Endothelial cell of umbilical vein (primary cell): Measurements from ENCODE around the gene RNASEH2A. TPM values are rescaled to one million over a fixed set of nuclear protein-coding genes. Genes with fewer than 3 reads are reported as not detected.

Experiments used
- BruUV-seq: library from RNA; stranded (reverse); fragments of 400-500 nt; replicated peaks from 2 replicates; lab custom pipeline; 2021; lab: Mats Ljungman, UMichigan
- CTCF ChIA-PET: fragments of 300-600, 350-600 bp; sonication (Branson Sonifier 250); formaldehyde crosslinking; loops from one replicate; lab custom pipeline; 2021; ENCODE audit warnings: antibody characterized with exemption, inconsistent platforms; lab: Charles Lee
- POLR2A ChIA-PET: fragments of 300-600, 350-600 bp; sonication (Branson Sonifier 250); formaldehyde crosslinking; loops from one replicate; lab custom pipeline; 2021; ENCODE audit warnings: antibody characterized with exemption, inconsistent platforms; lab: Charles Lee
- DNase-seq: peaks from one replicate; pipeline ENCODE4 v3.0.0-alpha.2; 2011; ENCODE audit warnings: low read depth, low spot score
- FAIRE-seq: peaks from 2 replicates; lab custom pipeline; 2011; peaks lifted over from hg19 to GRCh38; lab: Jason Lieb, UNC
- H2AFZ ChIP-seq: 2 replicates; pipeline ENCODE4 v1.6.0; 2012; ENCODE audit warnings: low read depth, low read length, control low read depth, inconsistent platforms
- H3K27ac ChIP-seq: 2 replicates; pipeline ENCODE4 v1.5.1; 2011; ENCODE audit warnings: low read depth, mild to moderate bottlenecking, control low read depth, low read length, moderate library complexity; ENCODE audit not compliant: insufficient read depth
- H3K27me3 ChIP-seq, 2 experiments: 2 replicates each; pipeline versions ENCODE4 v1.6.0 to v1.6.1; 2011; ENCODE audit warnings: low read length in 2 of 2, mixed read lengths in 1 of 2; ENCODE audit not compliant: control insufficient read depth in 2 of 2, insufficient read depth in 2 of 2
- H3K36me3 ChIP-seq, 2 experiments: 2 replicates in 1 of 2; 3 replicates in 1 of 2; pipeline ENCODE4 v1.5.1; 2011; ENCODE audit warnings: low read length in 2 of 2, mild to moderate bottlenecking in 1 of 2, moderate library complexity in 1 of 2; ENCODE audit not compliant: control insufficient read depth in 2 of 2, insufficient read depth in 2 of 2; ENCODE audit errors: extremely low read depth in 1 of 2
- H3K4me1 ChIP-seq: 3 replicates; pipeline ENCODE4 v1.5.1; 2011; ENCODE audit warnings: mild to moderate bottlenecking, low read length; ENCODE audit not compliant: control insufficient read depth, insufficient read depth; ENCODE audit errors: extremely low read depth
- H3K4me2 ChIP-seq: 2 replicates; pipeline ENCODE4 v1.6.1; 2011; ENCODE audit warnings: low read length, control low read depth, mixed read lengths; ENCODE audit not compliant: insufficient read depth
- H3K4me3 ChIP-seq, 3 experiments: fragments of 200-600 bp in 1 of 3; sonication (generic), shearing (Covaris generic) in 1 of 3; replicated peaks in 1 of 3; 2 replicates each; pipeline ENCODE4 v1.5.1; 2011 to 2016; ENCODE audit warnings: control low read depth in 3 of 3, low read length in 3 of 3, mild to moderate bottlenecking in 2 of 3, inconsistent platforms in 1 of 3, low read depth in 1 of 3, moderate library complexity in 1 of 3; ENCODE audit not compliant: insufficient read depth in 1 of 3
- H3K79me2 ChIP-seq: 2 replicates; pipeline ENCODE4 v1.6.0; 2012; ENCODE audit warnings: low read length, inconsistent platforms; ENCODE audit not compliant: control insufficient read depth, insufficient read depth
- H3K9ac ChIP-seq: replicated peaks from 2 replicates; pipeline ENCODE3; 2011; ENCODE audit warnings: low read length, control low read depth; ENCODE audit not compliant: insufficient read depth; ENCODE audit errors: extremely low read depth
- H3K9me1 ChIP-seq: replicated peaks from 3 replicates; pipeline ENCODE4 v1.6.0; 2011; ENCODE audit warnings: mild to moderate bottlenecking, low read length; ENCODE audit not compliant: control insufficient read depth, insufficient read depth; ENCODE audit errors: extremely low read depth
- H3K9me3 ChIP-seq: replicated peaks from 2 replicates; pipeline ENCODE4 v1.5.1; 2012; ENCODE audit warnings: low read length, inconsistent platforms; ENCODE audit not compliant: control insufficient read depth, insufficient read depth
- H4K20me1 ChIP-seq: replicated peaks from 2 replicates; pipeline ENCODE3; 2011; ENCODE audit warnings: mild to moderate bottlenecking, low read length; ENCODE audit not compliant: control insufficient read depth, insufficient read depth; ENCODE audit errors: extremely low read depth
- EZH2 ChIP-seq: IDR thresholded peaks from 2 replicates; pipeline ENCODE4 v1.6.1; 2012; ENCODE audit warnings: borderline replicate concordance, low read depth, mild to moderate bottlenecking, moderate library complexity, low read length, inconsistent platforms; ENCODE audit not compliant: severe bottlenecking
- FOS ChIP-seq: IDR thresholded peaks from 2 replicates; pipeline ENCODE4 v1.6.1; 2011; ENCODE audit warnings: mild to moderate bottlenecking, low read length, moderate library complexity, borderline replicate concordance; ENCODE audit not compliant: insufficient read depth
- GATA2 ChIP-seq: IDR thresholded peaks from 2 replicates; pipeline ENCODE4 v1.7.0; 2011; ENCODE audit warnings: low read depth, mild to moderate bottlenecking, moderate library complexity, mixed read lengths, low read length; ENCODE audit not compliant: insufficient read length, insufficient read depth
- JUN ChIP-seq: IDR thresholded peaks from 2 replicates; pipeline ENCODE4 v1.6.1; 2011; ENCODE audit warnings: borderline replicate concordance, low read depth; ENCODE audit not compliant: insufficient read length, insufficient read depth
- MYC ChIP-seq: IDR thresholded peaks from one replicate; pipeline ENCODE4 v1.6.1; 2011; ENCODE audit warnings: mild to moderate bottlenecking, low read depth, low read length
- POLR2A ChIP-seq: IDR thresholded peaks from 2 replicates; pipeline ENCODE4 v1.6.1; 2012; ENCODE audit warnings: low read depth, mild to moderate bottlenecking, control low read depth, low read length
- POLR2AphosphoS5 ChIP-seq: IDR thresholded peaks from 2 replicates; pipeline ENCODE4 v1.6.1; 2012; ENCODE audit warnings: low read depth, mild to moderate bottlenecking, control low read depth, low read length, moderate library complexity; ENCODE audit not compliant: insufficient read depth
- dilution Hi-C: fragments of 300-500 bp; cut with MboI; formaldehyde crosslinking; loops from one replicate; pipeline ENCODE4 v1.15.0; 2019; ENCODE audit warnings: low sequenced_read_pairs; ENCODE audit not compliant: extremely low pct_ligation_motif_present
- intact Hi-C: fragments of 100-400 bp; cut with micrococcal nuclease; formaldehyde crosslinking; loops from one replicate; pipeline ENCODE4 v1.10.0; 2022
- polyA plus RNA-seq, 4 experiments: library from polyadenylated mRNA; depleted of rRNA in 3 of 4; stranded (reverse) in 3 of 4; unstranded in 1 of 4; fragments of >200 nt; gene quantifications; 2 replicates each; pipeline versions ENCODE4 v1.2.1 to v1.2.3, GENCODE V29; 2011 to 2012; ENCODE audit warnings: missing spikeins in 1 of 4
- total RNA-seq: library from RNA; stranded (reverse); gene quantifications from 2 replicates; pipeline ENCODE4 v1.2.3, GENCODE V29; 2021
- TF ChIP-seq, protein P1 (sequence below), 2 donors: IDR thresholded peaks; 1 replicate in 1 of 2; 2 replicates in 1 of 2; pipeline ENCODE4 v1.5.1; 2011; ENCODE audit warnings: low read length in 2 of 2, mild to moderate bottlenecking in 2 of 2, moderate library complexity in 2 of 2, control low read depth in 1 of 2, inconsistent platforms in 1 of 2, low read depth in 1 of 2; ENCODE audit not compliant: insufficient read depth in 1 of 2; ENCODE audit errors: extremely low read depth in 1 of 2
- TF ChIP-seq, protein P2 (sequence below): IDR thresholded peaks from 2 replicates; pipeline ENCODE4 v1.6.1; 2011; ENCODE audit not compliant: insufficient read depth, insufficient read length

RNASEH2A gene
- total and polyA plus RNA-seq, 2 donors (not counting 3 experiments of a cell fraction or from before 2014, with no cell fraction given), result 25.6 to 45.4 TPM

DNA sequence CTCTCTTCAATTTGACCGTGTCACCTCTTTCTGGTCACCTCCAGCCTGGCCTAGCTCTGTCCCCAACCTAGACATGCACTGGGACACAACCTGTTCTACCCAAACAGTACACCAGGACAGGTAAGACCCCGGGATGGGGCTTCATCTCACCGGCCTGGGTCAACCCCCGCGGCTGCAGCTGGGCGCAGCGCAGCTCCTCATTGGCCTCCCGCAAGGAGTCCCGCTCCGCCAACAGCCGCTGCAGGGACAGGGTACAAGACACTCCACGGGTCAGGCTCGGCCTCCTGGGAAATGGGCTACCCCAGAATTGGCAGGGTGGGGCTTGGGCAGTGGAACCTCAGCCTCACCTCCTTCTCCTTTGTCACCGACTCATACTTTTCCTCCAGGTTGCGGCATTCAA is 38.7 kb upstream of the RNASEH2A start:
- dilution Hi-C loops (no loop called here), intact Hi-C loops (no loop called here)
- Histone ChIP-seq H3K9me3 (no peaks in the 10 kb centered on the region), H3K4me3 (no peak overlapping the region), H3K9ac (no peak overlapping the region), H3K27ac (no peak overlapping the region), H3K27me3 (no peaks in the 10 kb centered on the region), H3K4me2 (no peak overlapping the region), H2AFZ (no peak overlapping the region), H4K20me1 (no peaks in the 10 kb centered on the region), H3K79me2 (no peaks in the 10 kb centered on the region), H3K9me1 (no peaks in the 10 kb centered on the region), H3K36me3 (no peaks in the 10 kb centered on the region), H3K4me1 (no peaks in the 10 kb centered on the region)
- ChIA-PET POLR2A (no interaction called here), CTCF (interaction anchor here (3.3 to 12.6 kb wide), 3 partner anchors 10 to 81 kb away, joined by 36 to 524 read pairs (median 481); partner anchors contain the start of genes JUNB, PRDX2 and THSD8)
- no TSS peak for BruUV-seq
- DNase-seq (no peak), FAIRE-seq (no peak)
- TF ChIP-seq FOS, result no peak
- no peak for TF ChIP-seq JUN
- TF ChIP-seq POLR2A, result no peak
- TF ChIP-seq MYC, result no peak
- TF ChIP-seq GATA2, result no peak
- TF ChIP-seq POLR2AphosphoS5, result no peak
- TF ChIP-seq, protein P1, sequence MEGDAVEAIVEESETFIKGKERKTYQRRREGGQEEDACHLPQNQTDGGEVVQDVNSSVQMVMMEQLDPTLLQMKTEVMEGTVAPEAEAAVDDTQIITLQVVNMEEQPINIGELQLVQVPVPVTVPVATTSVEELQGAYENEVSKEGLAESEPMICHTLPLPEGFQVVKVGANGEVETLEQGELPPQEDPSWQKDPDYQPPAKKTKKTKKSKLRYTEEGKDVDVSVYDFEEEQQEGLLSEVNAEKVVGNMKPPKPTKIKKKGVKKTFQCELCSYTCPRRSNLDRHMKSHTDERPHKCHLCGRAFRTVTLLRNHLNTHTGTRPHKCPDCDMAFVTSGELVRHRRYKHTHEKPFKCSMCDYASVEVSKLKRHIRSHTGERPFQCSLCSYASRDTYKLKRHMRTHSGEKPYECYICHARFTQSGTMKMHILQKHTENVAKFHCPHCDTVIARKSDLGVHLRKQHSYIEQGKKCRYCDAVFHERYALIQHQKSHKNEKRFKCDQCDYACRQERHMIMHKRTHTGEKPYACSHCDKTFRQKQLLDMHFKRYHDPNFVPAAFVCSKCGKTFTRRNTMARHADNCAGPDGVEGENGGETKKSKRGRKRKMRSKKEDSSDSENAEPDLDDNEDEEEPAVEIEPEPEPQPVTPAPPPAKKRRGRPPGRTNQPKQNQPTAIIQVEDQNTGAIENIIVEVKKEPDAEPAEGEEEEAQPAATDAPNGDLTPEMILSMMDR (IDR thresholded peaks at IDR 0.05; ENCODE audit: extremely low read depth in 1 of 2, insufficient read depth in 1 of 2, low read depth in 1 of 2, low read length in 2 of 2), result no peak
- TF ChIP-seq, protein P2, sequence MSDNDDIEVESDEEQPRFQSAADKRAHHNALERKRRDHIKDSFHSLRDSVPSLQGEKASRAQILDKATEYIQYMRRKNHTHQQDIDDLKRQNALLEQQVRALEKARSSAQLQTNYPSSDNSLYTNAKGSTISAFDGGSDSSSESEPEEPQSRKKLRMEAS, result no peak
- TF ChIP-seq EZH2, result no peak
